BLaER1 (cell line): Measurements from ENCODE around the gene CAMK2G.
A peak's percentile ranks its signal among the peaks of the same experiment; 100 is the strongest.
"Not testable (repeated sequence)": the region's sequence is repeated elsewhere in the genome, so short reads cannot be mapped to it uniquely, and the experiment has no call there.

ENCODE experiments used
- H3K27ac ChIP-seq: shearing (Covaris generic); formaldehyde crosslinking; 2 replicates; pipeline ENCODE4 v1.8.1; 2022
- H3K27me3 ChIP-seq: shearing (Covaris generic); formaldehyde crosslinking; 2 replicates; pipeline ENCODE4 v1.8.1; 2022
- H3K36me3 ChIP-seq: shearing (Covaris generic); formaldehyde crosslinking; 2 replicates; pipeline ENCODE4 v1.8.1; 2022
- H3K4me1 ChIP-seq: shearing (Covaris generic); formaldehyde crosslinking; 2 replicates; pipeline ENCODE4 v1.8.1; 2022
- H3K4me2 ChIP-seq: shearing (Covaris generic); formaldehyde crosslinking; 2 replicates; pipeline ENCODE4 v1.8.1; 2022
- H3K4me3 ChIP-seq: shearing (Covaris generic); formaldehyde crosslinking; 2 replicates; pipeline ENCODE4 v1.8.1; 2022
- H3K9ac ChIP-seq: shearing (Covaris generic); formaldehyde crosslinking; 2 replicates; pipeline ENCODE4 v1.8.1; 2022
- H3K9me3 ChIP-seq: shearing (Covaris generic); formaldehyde crosslinking; 2 replicates; pipeline ENCODE4 v1.8.1; 2022
- H4K20me1 ChIP-seq: shearing (Covaris generic); formaldehyde crosslinking; 2 replicates; pipeline ENCODE4 v1.8.1; 2022
- Cebpa-rat ChIP-seq: shearing (Covaris generic); IDR thresholded peaks from 2 replicates; pipeline ENCODE4 v1.8.1; 2022

CAMK2G gene

GRCh38 chr10:73836427-73836980 lies 37.9 kb downstream of the CAMK2G start:
- Histone ChIP-seq H3K27me3 (no peaks in the 10 kb centered on the region), H3K36me3 (peaks cover 69% of the 10 kb centered on the region), H4K20me1 (no peaks in the 10 kb centered on the region), H3K4me1 (no peaks in the 10 kb centered on the region), H3K4me3 (no peak overlapping the region), H3K9ac (no peak overlapping the region), H3K4me2 (no peak overlapping the region), H3K9me3 (no peaks in the 10 kb centered on the region), H3K27ac (no peak overlapping the region)
- no peak for TF ChIP-seq Cebpa-rat

DNA sequence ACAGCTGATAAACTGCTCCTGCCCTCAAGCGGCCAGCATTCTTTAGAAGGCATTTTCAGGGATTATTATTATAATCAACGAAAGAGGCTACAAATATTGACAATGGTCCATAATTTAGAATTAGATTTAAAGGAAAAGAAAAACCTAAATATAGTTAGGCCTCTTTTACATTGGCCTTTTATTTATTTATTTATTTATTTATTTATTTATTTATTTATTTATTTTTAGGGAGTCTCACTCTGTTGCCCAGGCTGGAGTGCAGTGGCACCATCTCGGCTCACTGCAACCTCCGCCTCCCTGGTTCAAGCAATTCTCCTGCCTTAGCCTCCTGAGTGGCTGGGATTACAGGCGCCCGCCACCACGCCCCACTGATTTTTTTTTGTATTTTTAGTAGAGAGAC lies 45.3 kb downstream of the CAMK2G start:
- not testable (repeated sequence) for H3K9ac ChIP-seq, H3K27me3 ChIP-seq, H4K20me1 ChIP-seq, H3K27ac ChIP-seq, H3K4me2 ChIP-seq, H3K4me1 ChIP-seq, H3K4me3 ChIP-seq, H3K9me3 ChIP-seq
- H3K36me3 ChIP-seq = peaks cover 54% of the 10 kb centered on the region

- TF ChIP-seq Cebpa-rat = no peak
- Histone ChIP-seq H4K20me1 (no peaks in the 10 kb centered on the region), H3K4me1 (peaks cover 7% of the 10 kb centered on the region), H3K4me2 (no peak overlapping the region), H3K9ac (no peak overlapping the region), H3K36me3 (peaks cover 63% of the 10 kb centered on the region), H3K27me3 (no peaks in the 10 kb centered on the region), H3K4me3 (no peak overlapping the region), H3K27ac (no peak overlapping the region), H3K9me3 (no peaks in the 10 kb centered on the region)
Observed at GRCh38 chr10:73828161-73828560, 46.2 kb downstream of the CAMK2G start.

- Histone ChIP-seq H3K4me2 (peak overlapping the region; percentile 14; the same call in 1 of the 2 replicates), H3K9me3 (no peaks in the 10 kb centered on the region), H3K4me1 (peaks cover 7% of the 10 kb centered on the region), H3K36me3 (peaks cover 69% of the 10 kb centered on the region), H3K27me3 (no peaks in the 10 kb centered on the region), H4K20me1 (no peaks in the 10 kb centered on the region), H3K27ac (no peak overlapping the region), H3K4me3 (no peak overlapping the region), H3K9ac (no peak overlapping the region)
- TF ChIP-seq Cebpa-rat = no peak
Observed at GRCh38 chr10:73827346-73828089, 46.8 kb downstream of the CAMK2G start.

DNA sequence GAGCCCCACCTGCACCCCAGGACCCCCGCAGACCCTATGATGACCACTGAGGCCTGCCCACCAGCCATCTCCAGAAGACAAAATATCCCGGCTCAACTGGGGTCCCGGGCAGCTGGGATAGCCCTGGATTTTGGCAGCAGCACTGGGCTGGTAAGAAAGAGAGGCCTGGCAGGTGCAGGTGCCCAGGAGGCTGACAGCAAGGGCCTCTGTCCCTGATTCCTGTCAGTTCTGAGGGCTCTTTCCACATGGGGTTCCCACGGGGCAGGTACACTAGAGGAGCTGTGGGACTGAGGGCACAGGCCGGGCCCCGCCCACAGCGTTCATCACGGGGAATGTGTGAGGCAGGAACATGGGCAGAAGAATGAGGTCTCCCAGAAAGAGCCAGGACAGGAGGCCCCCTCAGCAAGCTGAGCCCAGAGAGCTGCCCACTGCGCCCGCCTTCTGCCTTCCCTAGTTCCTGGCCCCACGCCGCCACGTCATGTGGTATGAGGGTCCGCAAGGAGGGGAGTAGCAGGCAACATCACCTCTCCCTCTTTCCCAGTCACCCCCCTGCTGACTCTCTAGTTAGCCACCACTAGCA lies 50.1 kb downstream of the CAMK2G start:
- Histone ChIP-seq H3K27me3 (no peaks in the 10 kb centered on the region), H3K9me3 (no peaks in the 10 kb centered on the region), H3K9ac (no peak overlapping the region), H3K4me2 (no peak overlapping the region), H3K4me1 (peaks cover 7% of the 10 kb centered on the region), H3K4me3 (no peak overlapping the region), H3K36me3 (peaks cover 83% of the 10 kb centered on the region), H3K27ac (no peak overlapping the region), H4K20me1 (no peaks in the 10 kb centered on the region)
- TF ChIP-seq Cebpa-rat = no peak

GRCh38 chr10:73823391-73823790 lies 51.0 kb downstream of the CAMK2G start:
- Histone ChIP-seq H3K27ac (no peak overlapping the region), H3K4me1 (peaks cover 7% of the 10 kb centered on the region), H3K4me2 (no peak overlapping the region), H3K27me3 (no peaks in the 10 kb centered on the region), H4K20me1 (no peaks in the 10 kb centered on the region), H3K9ac (no peak overlapping the region), H3K4me3 (no peak overlapping the region), H3K36me3 (peaks cover 84% of the 10 kb centered on the region), H3K9me3 (no peaks in the 10 kb centered on the region)
- no peak for TF ChIP-seq Cebpa-rat

GRCh38 chr10:73819513-73820093 lies 54.8 kb downstream of the CAMK2G start:
- H3K9me3 ChIP-seq = no peaks in the 10 kb centered on the region
- H3K4me2 ChIP-seq = no peak overlapping the region
- H4K20me1 ChIP-seq = no peaks in the 10 kb centered on the region
- no peak overlapping the region for H3K4me3 ChIP-seq
- no peaks in the 10 kb centered on the region for H3K27me3 ChIP-seq
- H3K4me1 ChIP-seq = no peaks in the 10 kb centered on the region
- no peak overlapping the region for H3K9ac ChIP-seq
- TF ChIP-seq Cebpa-rat = no peak
- peaks cover 88% of the 10 kb centered on the region for H3K36me3 ChIP-seq
- H3K27ac ChIP-seq = no peak overlapping the region

- Histone ChIP-seq H3K4me3 (no peak overlapping the region), H3K36me3 (peaks cover 87% of the 10 kb centered on the region), H4K20me1 (no peaks in the 10 kb centered on the region), H3K27me3 (no peaks in the 10 kb centered on the region), H3K4me1 (no peaks in the 10 kb centered on the region), H3K27ac (no peak overlapping the region), H3K4me2 (no peak overlapping the region), H3K9me3 (no peaks in the 10 kb centered on the region), H3K9ac (no peak overlapping the region)
- no peak for TF ChIP-seq Cebpa-rat
Observed at GRCh38 chr10:73819081-73819480, 55.3 kb downstream of the CAMK2G start.

DNA sequence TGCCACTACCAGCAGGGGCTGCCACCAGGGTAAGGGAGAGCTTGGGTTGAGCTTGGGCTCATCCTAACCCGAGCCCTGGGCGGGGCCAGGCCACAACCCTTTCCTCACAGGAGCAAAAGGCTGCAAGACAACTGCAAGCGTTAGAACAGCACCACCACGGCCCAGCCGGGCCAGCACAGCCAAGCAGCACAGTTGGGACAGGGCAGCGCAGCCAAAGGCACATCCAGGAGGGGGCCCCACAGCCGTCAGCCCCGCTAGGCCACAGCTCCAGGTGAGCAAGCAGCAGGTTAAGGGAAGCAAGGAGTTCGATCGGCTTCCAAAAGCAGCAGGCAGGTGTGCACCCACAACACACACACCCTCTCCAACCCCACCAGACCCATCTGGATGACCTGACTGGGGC lies 56.0 kb downstream of the CAMK2G start:
- Histone ChIP-seq H3K4me3 (no peak overlapping the region), H3K4me1 (no peaks in the 10 kb centered on the region), H3K4me2 (no peak overlapping the region), H3K9ac (no peak overlapping the region), H3K36me3 (peaks cover 86% of the 10 kb centered on the region), H4K20me1 (0 out of 2 replicates have a peak, but pooled peaks cover 3% of the 10 kb centered on the region), H3K27ac (no peak overlapping the region), H3K27me3 (no peaks in the 10 kb centered on the region), H3K9me3 (no peaks in the 10 kb centered on the region)
- TF ChIP-seq Cebpa-rat = no peak

GRCh38 chr10:73817826-73818225 lies 56.5 kb downstream of the CAMK2G start:
- Histone ChIP-seq H3K36me3 (peaks cover 85% of the 10 kb centered on the region), H4K20me1 (0 out of 2 replicates have a peak, but pooled peaks cover 7% of the 10 kb centered on the region), H3K27ac (no peak overlapping the region), H3K4me1 (no peaks in the 10 kb centered on the region), H3K4me2 (no peak overlapping the region), H3K9ac (no peak overlapping the region), H3K4me3 (no peak overlapping the region), H3K27me3 (no peaks in the 10 kb centered on the region), H3K9me3 (no peaks in the 10 kb centered on the region)
- no peak for TF ChIP-seq Cebpa-rat
